Activated CD4-positive, alpha-beta T cell treated with anti-CD3 and anti-CD28 coated beads for 4 hours (primary cell): ENCODE data around the gene CCDC88C.

Experiments
- DNase-seq, 2 donors: peaks; one replicate each; pipeline ENCODE4 v3.0.0-alpha.2; 2020

The CCDC88C gene

GRCh38 chr14:91327250-91327595, 90.4 kb downstream of the CCDC88C start:
- no peak for DNase-seq

GRCh38 chr14:91326514-91327249, 90.9 kb downstream of the CCDC88C start:
- no peak for DNase-seq

- DNase-seq = no peak
Observed at GRCh38 chr14:91324606-91325575, 92.7 kb downstream of the CCDC88C start.

GRCh38 chr14:91323671-91324605, 93.7 kb downstream of the CCDC88C start:
- peak; percentile 90 to 95 for DNase-seq

GRCh38 chr14:91323031-91323430, 94.6 kb downstream of the CCDC88C start:
- DNase-seq = no peak

GRCh38 chr14:91322623-91323022, 95.0 kb downstream of the CCDC88C start:
- DNase-seq = no peak

GRCh38 chr14:91321131-91321530, 96.5 kb downstream of the CCDC88C start:
- no peak for DNase-seq

GRCh38 chr14:91320266-91320665, 97.4 kb downstream of the CCDC88C start:
- no peak for DNase-seq

GRCh38 chr14:91318911-91319310, 98.7 kb downstream of the CCDC88C start:
- DNase-seq = no peak

- DNase-seq = peak; percentile 65 to 79
Observed at GRCh38 chr14:91317381-91318308, 100.0 kb downstream of the CCDC88C start.

- DNase-seq = no peak
Observed at GRCh38 chr14:91316761-91317160, 100.9 kb downstream of the CCDC88C start.

GRCh38 chr14:91315844-91316267, 101.8 kb downstream of the CCDC88C start:
- peak; percentile 64 to 77 for DNase-seq

- no peak for DNase-seq
Observed at GRCh38 chr14:91313852-91314251, 103.8 kb downstream of the CCDC88C start.

- no peak for DNase-seq
Observed at GRCh38 chr14:91313154-91313850, 104.3 kb downstream of the CCDC88C start.

GRCh38 chr14:91311284-91311662, 106.3 kb downstream of the CCDC88C start:
- peak; percentile 38 to 47 for DNase-seq

GRCh38 chr14:91310606-91311283, 106.9 kb downstream of the CCDC88C start:
- peak in 1 of 2 donors; percentile 24 for DNase-seq

- DNase-seq = no peak
Observed at GRCh38 chr14:91309756-91310280, 107.8 kb downstream of the CCDC88C start.

GRCh38 chr14:91308337-91308736, 109.3 kb downstream of the CCDC88C start:
- DNase-seq = no peak

GRCh38 chr14:91307652-91308051, 110.0 kb downstream of the CCDC88C start:
- DNase-seq = no peak

GRCh38 chr14:91307046-91307445, 110.6 kb downstream of the CCDC88C start:
- no peak for DNase-seq
